GM06990 (cell line): ENCODE data around the gene CNOT4.

Experiments
- DNase-seq: peaks from one replicate; pipeline ENCODE4 v3.0.0-alpha.2; 2011; ENCODE audit not compliant: insufficient read length; ENCODE audit errors: extremely low read depth
- H3K27me3 ChIP-seq: replicated peaks from 2 replicates; pipeline ENCODE4 v1.6.0; 2011; ENCODE audit warnings: low read length; ENCODE audit not compliant: control insufficient read depth, insufficient read depth
- H3K36me3 ChIP-seq: 2 replicates; pipeline ENCODE4 v1.5.1; 2011; ENCODE audit warnings: low read length; ENCODE audit not compliant: control insufficient read depth, insufficient read depth
- H3K4me3 ChIP-seq: replicated peaks from 2 replicates; pipeline ENCODE4 v1.5.1; 2011; ENCODE audit warnings: low read depth, mild to moderate bottlenecking, control low read depth, low read length
- CTCF ChIP-seq: IDR thresholded peaks from 2 replicates; pipeline ENCODE4 v1.5.1; 2011; ENCODE audit warnings: low read length, control low read depth, mild to moderate bottlenecking, inconsistent platforms; ENCODE audit not compliant: insufficient read depth, poor library complexity, severe bottlenecking

CNOT4 gene

GRCh38 chr7:135330088-135330487 is 179.8 kb downstream of the CNOT4 start:
- DNase-seq: no peak
- no peak for TF ChIP-seq CTCF

GRCh38 chr7:135328526-135328925 is 181.4 kb downstream of the CNOT4 start:
- DNase-seq: no peak
- Histone ChIP-seq H3K36me3 (no peaks in the 10 kb centered on the region), H3K27me3 (no peaks in the 10 kb centered on the region), H3K4me3 (no peak overlapping the region)
- no peak for TF ChIP-seq CTCF

More at GRCh38 chr7:135330088-135330487, 179.8 kb downstream of the CNOT4 start:
- Histone ChIP-seq H3K36me3 (no peaks in the 10 kb centered on the region), H3K27me3 (no peaks in the 10 kb centered on the region), H3K4me3 (no peak overlapping the region)

GRCh38 chr7:135328053-135328452 is 181.8 kb downstream of the CNOT4 start:
- no peak for DNase-seq
- H3K36me3 ChIP-seq: no peaks in the 10 kb centered on the region
- H3K27me3 ChIP-seq: no peaks in the 10 kb centered on the region
- no peak for TF ChIP-seq CTCF
- H3K4me3 ChIP-seq: no peak overlapping the region

- H3K27me3 ChIP-seq: no peaks in the 10 kb centered on the region
- no peak for TF ChIP-seq CTCF
- no peak for DNase-seq
- H3K36me3 ChIP-seq: no peaks in the 10 kb centered on the region
- no peak overlapping the region for H3K4me3 ChIP-seq
Measured at GRCh38 chr7:135327458-135327857, 182.4 kb downstream of the CNOT4 start.

GRCh38 chr7:135326636-135327280 is 183.1 kb downstream of the CNOT4 start:
- H3K4me3 ChIP-seq: no peak overlapping the region
- H3K27me3 ChIP-seq: no peaks in the 10 kb centered on the region
- no peak for DNase-seq

More at GRCh38 chr7:135326636-135327280, 183.1 kb downstream of the CNOT4 start:
- no peaks in the 10 kb centered on the region for H3K36me3 ChIP-seq
- TF ChIP-seq CTCF: no peak
